Measurements from ENCODE around the gene GNG4.

Gene GNG4

GRCh38 chr1:235525314-235525713 is 124.3 kb downstream of the GNG4 start:
- DNase-seq = no peak

- no peak for DNase-seq
Measured at GRCh38 chr1:235516862-235517446, 132.6 kb downstream of the GNG4 start.

GRCh38 chr1:235515844-235516512 is 133.6 kb downstream of the GNG4 start:
- no peak for DNase-seq

GRCh38 chr1:235513495-235514366 is 135.9 kb downstream of the GNG4 start:
- DNase-seq = peak; percentile 43

- DNase-seq = no peak
Measured at GRCh38 chr1:235511470-235512240, 137.9 kb downstream of the GNG4 start.

GRCh38 chr1:235510823-235511222 is 138.8 kb downstream of the GNG4 start:
- DNase-seq = no peak

- DNase-seq = no peak
Measured at GRCh38 chr1:235507623-235508022, 142.0 kb downstream of the GNG4 start.

- DNase-seq = peak; percentile 99
Measured at GRCh38 chr1:235504494-235505222, 144.9 kb downstream of the GNG4 start.

- DNase-seq = no peak
Measured at GRCh38 chr1:235504122-235504493, 145.5 kb downstream of the GNG4 start, which contains the start of gene B3GALNT2. B3GALNT2 (minus strand) TSS chr1:235504452; CDS start chr1:235504252, 200 bp downstream.

- DNase-seq = peak; percentile 51
Measured at GRCh38 chr1:235503403-235504121, 146.0 kb downstream of the GNG4 start.

- no peak for DNase-seq
Measured at GRCh38 chr1:235502601-235503402, 146.8 kb downstream of the GNG4 start.

GRCh38 chr1:235500971-235501540 is 148.5 kb downstream of the GNG4 start:
- no peak for DNase-seq
